ENCODE measurements around the gene MLST8.

MLST8 gene, protein sequence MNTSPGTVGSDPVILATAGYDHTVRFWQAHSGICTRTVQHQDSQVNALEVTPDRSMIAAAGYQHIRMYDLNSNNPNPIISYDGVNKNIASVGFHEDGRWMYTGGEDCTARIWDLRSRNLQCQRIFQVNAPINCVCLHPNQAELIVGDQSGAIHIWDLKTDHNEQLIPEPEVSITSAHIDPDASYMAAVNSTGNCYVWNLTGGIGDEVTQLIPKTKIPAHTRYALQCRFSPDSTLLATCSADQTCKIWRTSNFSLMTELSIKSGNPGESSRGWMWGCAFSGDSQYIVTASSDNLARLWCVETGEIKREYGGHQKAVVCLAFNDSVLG
- 18.3 to 19.8 reads per million in 2 donors for total RNA-seq

DNA sequence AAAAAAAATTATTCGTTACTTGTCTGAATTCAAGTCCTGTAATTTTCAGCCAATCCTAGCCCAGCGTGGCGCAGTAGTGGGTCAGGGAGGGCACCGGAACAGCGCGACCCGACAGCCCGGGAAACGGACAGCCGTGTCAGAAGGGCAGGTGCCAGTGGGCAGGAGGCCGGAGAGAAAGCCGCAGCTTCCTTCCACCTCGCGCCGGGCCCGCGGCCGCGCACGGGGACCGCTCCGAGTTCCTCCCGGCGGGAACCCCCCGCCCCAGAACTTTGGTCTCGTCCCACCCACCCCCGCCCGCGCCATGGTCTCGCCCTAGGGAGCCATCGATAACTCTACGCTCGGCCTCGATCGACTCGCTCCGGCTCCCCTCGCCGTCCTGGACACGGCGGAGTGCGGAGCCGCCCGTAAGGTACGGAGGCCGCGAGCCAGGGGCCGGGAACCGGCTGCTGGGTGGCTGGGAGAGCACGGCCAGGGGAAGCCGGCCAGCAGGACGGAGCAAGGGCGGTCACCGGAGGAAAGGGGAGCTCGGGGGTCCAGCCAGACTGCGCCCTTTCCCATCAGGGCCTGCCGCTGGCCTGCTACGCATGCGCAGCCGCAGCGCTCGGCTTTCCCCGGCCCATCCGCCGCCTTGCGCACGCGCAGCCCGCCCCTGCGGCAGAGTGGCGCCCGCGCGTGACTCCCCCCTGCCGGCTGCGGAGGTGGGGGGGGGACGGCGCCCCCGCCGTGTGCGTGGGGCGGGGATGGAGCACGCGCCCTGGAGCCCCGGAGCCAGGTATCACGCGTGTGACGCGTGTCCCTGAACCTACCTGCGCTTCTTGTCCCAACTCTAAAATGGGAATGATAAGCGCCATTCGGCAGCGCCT lies at the start of gene MLST8:
MLST8 (plus strand) TSS at position 351 of the 863 bp plus-strand sequence. CDS start 632 bp downstream, outside the sequence.
- DNase-seq: peak; percentile 92

DNA sequence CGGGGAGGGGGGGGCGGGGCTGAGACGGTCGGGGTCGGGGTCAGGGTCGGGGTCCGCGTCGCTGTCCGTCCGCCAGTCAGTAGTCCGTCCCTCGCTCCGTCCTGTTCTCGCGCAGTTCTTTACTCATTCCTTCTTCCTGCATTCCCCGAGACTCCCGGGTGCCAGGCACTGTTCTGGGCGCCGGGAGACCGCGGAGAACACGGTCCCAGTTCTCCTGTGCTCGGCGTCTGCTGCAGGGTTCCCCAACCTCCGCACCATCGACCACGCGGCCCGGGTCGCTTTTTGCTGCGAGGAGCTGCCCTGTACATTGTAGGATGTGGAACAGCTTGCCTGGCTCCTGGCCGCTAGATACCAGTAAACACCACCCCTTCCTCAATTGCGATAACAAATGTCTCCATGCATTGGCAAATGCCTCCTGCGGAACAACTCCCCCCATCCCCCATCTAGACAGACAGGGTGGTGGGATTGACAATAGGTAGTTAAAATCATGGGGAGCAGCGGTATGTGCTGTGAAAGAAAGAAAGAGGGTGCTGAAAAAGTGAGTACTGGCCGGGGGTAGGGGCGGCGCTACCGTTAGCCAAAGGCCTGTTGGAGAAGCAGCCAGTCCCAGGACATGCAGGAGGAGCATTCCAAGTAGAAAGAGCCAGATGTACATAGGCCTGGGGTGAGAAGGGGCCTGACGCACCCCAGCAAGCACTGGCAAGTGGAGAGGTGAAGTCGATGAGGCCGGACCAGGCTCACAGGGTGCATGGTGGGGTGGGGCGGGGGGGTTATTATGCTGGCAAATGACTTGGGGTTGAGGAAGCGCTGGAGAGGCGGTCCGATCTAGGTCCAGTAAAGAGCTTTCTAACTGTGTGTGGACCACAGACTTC lies 49.0 kb upstream of the MLST8 start:
- DNase-seq: no peak

DNA sequence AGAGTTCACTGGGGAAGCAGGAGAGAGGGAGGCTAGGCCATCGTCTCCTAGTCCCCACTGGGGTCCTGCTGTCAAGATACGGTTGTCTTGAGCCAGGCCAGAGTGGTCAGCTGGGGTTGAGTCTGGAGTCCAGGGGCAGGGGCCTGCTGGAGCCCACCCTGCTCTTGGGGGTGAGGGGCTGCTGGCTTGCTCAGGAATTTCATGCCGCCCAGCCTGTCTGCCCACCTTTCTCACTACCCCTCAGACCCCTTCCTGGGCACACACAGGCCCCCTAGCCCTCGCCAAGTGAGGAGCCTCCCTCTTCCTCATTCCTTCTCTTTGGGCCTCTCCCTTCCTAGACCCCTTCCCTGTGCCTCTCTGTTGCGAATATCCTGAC lies 48.4 kb upstream of the MLST8 start:
- no peak for DNase-seq

DNA sequence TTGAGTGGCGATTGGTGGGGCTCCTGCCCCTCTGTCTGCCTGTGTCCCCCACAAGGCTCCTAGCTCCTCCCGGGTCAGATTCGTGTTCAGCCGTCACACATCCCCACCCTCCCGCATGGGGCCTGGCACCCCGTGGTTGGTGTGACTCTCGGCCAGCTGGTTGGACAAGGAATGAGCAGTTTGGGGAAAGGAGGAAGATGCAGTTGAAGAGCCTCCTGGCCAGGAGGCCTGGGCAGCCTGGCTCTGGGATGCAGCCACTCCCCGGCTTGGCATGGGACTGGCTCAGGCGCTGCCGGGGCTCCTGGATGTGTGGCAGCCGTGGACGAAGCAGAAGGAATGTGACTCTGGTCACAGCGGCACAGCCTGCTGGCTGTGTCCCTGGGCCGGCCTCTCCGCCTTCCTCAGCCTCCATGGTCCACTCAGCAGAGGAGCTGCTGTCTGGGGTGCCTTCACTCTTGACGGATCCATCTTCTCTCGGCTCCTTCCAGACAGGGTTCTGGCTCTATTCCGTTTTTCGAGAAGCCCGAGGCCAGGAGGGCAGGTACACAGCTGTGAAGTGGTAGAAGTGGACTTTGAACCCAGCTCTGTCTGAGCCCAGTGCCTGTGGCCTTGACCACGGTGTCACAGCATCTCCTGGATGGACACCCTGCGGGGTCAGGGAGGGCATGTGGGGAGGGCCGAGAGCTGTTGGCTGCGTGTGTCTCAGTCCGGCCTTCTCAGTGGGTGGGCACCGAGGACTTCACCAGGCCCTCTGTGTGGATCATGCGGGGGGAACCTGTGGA lies 47.6 kb upstream of the MLST8 start:
- DNase-seq: no peak

DNA sequence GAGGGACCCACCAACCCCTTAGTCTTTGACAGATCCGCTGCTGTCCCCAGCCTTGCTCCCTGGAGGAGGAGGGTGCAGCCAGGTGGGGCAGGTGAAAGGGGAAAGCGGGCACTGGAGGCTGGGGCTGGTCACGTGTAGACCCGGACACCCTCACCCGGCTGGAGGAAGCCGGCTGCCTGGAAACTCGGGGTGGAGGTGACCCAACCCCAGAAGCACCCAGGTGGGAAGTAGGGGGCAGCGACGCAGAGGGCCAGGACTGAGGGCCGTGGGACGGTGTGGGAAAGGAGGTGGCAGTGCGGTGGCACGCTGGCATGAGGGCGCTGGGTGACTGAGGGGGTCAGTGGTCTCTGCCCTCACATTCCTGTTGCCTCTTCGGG lies 47.0 kb upstream of the MLST8 start:
- no peak for DNase-seq

DNA sequence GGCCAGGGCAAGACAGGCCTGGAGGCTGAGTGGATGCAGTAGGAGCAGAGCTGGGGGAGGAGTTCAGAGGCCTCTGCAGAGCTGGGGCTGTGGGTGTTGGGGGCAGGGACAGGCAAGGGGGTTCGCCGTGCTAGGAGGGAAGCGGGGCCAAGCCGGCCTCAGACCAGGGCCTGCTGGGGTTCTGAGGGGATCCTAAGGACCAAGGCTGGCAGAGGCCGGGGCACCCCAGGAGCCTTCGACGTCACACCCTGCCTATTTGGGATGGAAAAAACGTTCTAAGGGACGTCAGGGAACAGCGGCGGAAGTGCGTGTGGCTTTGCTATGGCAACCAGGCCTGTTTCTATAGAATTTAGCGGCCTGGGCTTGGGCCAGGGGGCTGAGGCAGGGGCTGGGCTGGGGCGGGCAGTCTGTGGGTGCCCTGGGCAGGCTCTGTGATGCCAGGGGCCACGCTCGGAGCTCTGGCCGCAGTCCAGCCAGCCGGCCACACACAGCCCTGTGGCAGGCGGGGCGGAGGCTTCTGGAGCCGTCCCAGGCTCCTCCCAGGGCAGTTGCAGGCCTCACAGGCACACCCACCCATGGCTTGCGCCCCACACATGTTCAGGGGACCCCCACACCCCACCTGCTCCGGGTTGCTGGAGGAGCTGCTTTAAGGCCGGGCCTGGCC lies 45.9 kb upstream of the MLST8 start:
- no peak for DNase-seq

DNA sequence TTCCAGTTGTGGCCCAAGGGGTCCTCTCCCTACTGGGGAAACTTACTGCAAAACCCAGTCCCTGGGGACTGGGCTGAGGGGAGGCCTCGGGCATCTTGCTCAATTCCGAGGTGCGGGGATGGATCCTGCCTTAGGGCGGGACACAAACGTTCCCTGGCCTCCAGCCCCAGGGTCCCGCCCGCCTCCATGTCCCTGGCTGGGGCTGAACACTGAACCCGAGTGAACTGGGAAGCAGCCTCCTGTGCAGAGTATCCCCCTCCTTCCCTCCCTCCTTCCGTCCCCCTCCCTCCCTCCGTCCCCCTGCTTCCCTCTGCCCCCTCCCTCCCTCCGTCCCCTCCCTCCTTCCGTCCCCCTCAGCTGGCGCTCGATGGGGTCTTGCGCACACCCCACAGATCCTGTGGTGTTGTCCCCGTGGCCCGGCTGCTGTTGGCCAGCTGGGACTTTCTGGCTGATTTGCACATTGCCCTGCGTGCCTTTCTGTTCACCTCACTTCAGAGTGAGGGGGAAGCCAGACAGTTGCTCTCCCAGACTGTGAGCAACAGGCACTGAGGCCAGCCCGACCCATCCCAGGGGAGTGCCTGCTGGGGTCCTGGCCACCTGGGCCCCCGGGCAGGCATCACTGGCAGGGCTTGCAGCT lies 44.2 kb upstream of the MLST8 start:
- DNase-seq: no peak

DNA sequence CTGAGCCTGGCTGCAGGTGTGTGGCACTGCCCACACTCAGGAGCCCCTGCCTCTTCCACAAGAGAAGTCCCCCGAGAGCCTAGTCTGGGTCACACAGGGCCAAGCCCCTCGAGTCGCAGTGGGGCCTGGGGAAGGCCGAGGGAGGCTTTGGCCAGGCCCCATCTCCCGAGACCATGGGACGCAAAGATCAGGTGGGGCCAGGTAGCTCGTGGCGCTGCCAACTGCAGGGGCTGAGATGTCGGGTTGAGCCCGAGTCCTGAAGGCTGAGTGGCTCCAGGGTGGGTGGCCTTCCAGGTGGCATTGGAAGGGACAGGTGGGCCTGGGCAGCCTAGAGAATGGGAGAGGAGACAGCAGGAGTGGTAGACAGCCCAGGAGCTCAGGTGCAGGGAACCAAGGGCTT lies 43.3 kb upstream of the MLST8 start:
- no peak for DNase-seq

DNA sequence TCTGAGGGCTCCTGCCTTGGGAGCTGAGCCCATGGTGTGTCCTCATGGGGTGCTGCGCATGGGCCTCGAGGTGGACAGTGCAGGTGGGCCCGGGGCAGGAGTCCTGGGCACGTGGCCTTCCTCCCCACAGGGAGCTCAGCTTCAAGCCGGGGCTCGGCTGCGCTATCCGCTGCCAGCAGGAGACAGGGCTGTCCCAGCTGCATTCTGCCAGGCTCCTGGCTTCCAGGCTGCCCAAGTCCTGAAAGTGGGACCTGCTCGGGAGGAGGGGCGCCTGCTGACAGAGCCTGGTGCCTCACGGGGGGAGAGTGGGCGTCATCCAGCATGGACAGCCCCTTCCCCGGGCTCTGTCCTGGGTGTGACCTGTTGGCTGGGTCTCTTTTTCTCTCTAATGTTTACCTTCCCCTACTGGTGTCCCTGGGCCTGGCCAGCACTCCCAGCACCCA lies 42.6 kb upstream of the MLST8 start:
- no peak for DNase-seq

DNA sequence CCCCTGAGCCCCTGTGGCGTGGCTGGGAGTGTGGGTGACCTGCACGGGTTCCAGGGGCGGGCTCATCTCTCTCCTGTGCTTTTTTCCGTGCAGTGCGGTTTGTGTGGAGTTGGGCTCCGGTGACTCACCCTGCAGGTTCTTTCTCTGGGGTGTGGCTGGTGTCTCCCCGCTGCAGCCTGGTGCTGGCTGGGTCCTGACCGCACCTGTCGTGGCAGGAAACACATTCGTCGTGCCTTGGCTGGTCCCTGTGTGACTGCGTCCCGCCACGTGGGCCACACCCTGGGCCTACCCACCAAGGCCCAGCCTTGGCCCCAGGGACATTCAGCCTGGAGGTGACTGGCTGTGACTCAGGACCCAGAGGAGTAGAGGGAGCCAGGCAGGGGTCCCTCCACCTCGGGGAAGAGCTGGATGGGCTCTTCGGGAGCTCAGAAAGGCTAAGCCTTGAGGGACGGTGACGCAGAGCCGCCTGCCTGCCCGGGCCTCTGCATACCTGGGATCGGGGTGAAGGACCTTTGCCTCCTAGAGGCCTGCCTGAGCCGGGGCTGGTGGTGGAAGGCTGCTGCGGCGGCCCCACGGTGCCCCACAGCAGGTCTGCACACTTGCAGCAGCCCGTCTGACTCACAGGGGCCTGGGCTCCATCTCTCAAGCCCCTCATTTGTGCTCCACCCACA lies 41.9 kb upstream of the MLST8 start:
- no peak for DNase-seq

DNA sequence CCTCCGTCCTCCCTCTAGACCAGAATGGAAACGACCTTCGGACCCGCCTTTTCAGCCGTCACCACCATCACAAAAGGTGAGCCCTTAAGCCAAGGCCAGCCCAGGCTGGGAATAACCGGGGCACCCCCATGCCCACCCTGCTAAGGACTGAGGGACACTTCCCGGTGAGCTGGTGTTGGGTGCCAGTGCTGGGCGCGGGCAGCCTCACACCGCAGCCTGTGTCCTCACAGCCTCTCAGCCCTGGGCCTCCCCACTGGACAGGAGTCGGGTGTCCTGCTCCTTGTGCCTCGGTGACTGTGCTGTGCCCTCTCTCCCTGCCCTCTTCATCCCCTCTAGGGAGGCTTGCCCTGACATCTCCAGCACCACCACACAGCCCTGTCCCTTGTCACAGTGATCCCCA lies 39.4 kb upstream of the MLST8 start:
- DNase-seq: no peak

DNA sequence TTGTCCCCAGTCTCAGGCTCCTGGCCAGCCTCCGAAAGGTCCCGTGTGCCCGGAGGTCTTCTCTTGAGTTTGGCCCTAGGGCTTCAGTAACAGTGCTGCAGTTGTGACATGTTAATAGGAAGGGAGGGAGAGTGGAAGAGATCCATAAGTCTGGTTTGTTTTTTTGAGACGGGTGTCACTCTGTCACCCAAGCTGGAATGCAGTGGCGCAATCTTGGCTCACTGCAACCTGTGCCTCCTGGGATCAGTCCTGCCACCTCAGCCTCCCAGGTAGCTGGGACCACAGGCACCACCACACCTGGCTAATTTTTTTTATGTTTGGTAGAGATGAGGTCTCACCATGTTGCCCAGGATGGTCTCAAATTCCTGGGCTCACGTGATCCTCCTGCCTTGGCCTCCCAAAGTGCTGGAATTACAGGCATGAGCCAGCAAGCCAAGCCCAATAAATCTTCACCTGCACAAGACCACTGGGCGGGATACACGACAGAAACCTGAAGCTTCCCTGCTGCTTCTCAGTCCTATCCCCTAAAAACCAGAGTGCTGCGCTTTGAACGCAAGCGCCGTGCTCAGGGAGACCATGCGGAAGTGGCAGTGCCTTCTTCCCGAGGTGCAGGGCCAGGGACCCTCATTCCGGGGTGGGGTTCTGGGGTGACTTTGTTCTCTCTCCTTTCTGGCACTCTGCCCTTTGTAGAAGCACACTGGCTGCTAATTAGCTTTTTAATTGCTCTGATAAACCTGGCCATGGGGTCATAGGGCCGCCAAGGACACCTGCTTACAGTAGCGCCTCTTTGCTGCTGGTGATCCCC lies 38.8 kb upstream of the MLST8 start:
- no peak for DNase-seq

DNA sequence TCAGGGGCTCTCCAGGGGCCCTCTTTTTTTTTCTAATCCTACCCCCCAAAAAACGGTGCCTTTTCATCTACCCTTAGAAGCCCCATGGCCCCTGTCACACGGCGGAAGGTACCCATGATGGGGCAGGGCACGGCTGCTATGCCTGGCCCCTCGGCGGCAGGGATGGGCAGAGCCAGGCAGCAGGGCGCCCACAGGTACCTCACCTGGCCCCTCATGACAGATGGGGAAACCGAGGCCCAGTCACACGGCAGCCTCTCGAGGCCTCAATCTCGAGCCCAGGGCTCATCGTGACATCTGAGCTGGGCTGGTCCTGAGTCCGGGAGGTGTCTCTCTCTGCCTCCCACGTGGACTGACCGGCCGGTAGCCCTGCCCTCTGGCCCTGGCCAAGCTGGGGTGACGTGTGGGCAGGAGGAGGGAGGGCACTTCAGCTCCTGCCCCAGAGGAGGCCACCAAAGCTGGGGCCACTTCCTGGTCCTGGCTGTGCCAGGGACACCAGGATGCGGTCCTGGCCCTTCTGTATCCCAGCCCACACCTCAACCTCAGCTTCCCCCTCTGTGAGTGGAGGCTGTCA lies 38.1 kb upstream of the MLST8 start:
- no peak for DNase-seq

DNA sequence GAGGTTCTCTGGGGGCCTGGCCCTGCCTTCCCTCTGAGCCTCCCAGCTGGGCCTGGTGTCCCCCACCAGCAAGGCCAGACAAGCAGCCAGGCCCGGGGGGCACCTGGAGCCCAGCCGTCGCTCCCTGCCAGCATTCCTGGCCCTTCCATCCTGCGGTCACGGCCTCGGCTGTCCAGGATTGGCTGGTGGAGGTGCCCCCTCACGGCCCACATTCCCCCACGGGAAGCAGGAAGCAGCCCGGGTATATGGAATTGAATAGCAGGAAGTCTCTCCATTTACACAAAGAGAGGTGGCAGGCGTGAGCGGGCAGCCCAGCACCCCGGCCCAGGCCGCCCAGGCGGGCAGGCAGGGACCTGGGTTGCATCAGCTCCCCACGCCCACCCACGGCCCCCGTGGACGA lies 35.2 kb upstream of the MLST8 start:
- DNase-seq: no peak

DNA sequence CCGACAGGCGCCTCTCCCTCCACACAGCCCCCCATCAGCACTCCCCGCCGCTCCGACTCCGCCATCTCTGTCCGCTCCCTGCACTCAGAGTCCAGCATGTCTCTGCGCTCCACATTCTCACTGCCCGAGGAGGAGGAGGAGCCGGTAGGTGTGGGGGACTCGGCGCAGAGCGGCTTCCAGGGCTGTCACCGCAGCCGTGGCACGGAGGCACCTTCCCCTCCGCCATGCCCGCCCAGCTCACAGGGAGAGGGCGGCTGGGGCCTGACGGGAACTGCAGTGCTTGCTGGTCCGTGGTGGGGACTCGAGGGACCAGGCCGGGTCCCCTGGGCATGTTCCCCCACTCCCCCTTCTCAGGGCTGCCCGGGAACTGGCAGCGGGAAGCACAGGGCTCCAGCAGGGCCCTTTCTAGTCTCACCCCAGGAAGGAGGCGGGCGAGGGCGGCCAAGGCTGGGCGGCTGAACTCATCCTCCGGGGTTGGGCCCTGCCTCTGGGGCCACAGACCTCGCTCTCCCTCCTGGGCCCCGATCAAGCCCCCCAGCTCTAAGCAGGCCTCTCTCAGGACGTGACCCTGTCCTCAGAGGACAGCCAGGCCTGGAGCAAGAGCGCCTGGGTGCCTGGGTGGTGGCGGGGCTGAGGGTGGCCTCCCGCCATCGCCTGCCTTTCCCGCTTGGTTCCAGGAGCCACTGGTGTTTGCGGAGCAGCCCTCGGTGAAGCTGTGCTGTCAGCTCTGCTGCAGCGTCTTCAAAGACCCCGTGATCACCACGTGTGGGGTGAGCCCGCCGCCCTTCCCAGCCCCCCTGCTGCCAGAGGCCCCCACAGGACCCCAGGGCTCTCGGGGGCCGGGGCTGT lies 34.4 kb upstream of the MLST8 start:
- DNase-seq: no peak

DNA sequence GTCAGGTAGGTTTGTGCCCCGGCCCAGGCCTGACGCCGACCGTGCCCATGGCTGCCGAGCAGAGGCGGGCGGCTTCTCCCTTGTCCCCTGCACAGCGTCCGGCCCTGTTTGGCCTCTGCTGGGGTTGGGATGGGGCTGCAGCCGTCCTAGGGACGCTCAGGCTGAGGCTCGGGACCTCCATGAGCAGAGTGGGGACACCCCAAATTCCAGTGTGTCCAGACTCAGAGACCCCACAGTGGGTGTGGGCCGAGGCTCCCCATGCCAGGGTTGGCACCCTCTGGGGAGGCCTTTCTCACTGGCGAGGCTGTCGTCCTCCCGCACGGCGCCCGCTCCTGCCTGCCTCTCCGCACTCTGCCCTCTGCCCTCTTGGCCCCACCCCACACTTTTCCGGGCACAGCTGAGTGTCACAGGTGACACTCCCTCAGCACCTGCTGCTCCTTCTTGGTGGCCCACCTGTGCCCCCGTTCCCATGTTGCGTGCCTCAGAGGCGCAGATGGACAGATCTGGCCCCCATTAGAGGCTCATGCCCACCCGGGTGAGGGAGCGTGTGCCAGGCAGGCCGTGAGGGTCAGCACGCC lies 33.6 kb upstream of the MLST8 start:
- DNase-seq: no peak

DNA sequence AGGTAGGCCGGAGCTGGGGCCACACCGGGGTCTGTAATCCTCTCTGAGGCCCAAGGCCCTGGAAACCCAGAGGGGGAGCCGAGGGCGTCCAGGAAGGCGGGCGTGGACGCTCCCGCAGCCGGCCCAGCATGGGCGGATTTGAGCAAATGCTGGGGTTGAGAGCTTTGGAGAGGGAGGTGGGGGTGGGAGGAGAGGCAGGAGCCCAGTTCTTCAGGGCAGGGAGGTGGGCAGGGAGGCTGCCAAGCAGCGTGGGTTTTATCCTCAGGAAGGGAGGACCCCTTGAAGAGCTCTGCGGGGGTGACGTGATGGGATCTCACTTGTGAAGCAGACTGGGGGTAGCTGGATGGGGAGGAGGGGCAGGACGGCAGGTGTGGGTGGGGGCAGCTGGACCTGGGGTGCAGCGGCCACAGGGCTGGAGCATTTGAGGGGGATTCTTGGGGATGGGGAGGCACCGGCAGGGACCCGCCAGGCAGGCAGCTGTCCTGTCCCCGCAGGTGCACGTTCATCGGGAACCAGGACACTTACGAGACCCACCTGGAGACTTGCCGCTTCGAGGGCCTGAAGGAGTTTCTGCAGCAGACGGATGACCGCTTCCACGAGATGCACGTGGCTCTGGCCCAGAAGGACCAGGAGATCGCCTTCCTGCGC lies 32.4 kb upstream of the MLST8 start:
- DNase-seq: no peak

DNA sequence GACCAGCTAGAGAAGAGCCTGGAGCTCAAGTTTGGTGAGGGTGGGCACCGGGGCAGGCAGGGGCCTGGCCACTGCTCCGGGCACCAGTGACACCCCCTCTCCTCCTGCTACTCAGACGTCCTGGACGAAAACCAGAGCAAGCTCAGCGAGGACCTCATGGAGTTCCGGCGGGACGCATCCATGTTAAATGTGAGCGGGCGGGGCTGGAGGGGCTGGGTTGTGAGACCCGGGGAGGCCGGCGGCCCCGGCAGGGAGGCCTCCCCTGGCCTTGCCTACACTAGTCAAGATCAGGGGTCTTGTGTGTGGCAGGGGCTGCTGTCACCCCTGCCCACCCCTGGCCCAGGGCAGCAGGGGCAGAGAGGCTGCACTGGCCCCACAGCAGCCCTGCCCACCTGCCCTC lies 31.9 kb upstream of the MLST8 start:
- no peak for DNase-seq
